H4 (cell line): Measurements from ENCODE around the gene NCK2. TPM values are rescaled to one million over a fixed set of nuclear protein-coding genes. Genes with fewer than 3 reads are reported as not detected.

Source experiments
- DNase-seq: peaks from one replicate; pipeline ENCODE4 v3.0.0-alpha.2; 2015; ENCODE audit warnings: low spot score
- total RNA-seq: library from RNA; depleted of rRNA; stranded (reverse); fragments of >200 nt; shearing (Covaris generic); gene quantifications from 2 replicates; pipeline ENCODE4 v1.2.3, GENCODE V29; 2014

Gene NCK2
- total RNA-seq, 1 experiment from 2014 or later, result 17.6 TPM

DNA sequence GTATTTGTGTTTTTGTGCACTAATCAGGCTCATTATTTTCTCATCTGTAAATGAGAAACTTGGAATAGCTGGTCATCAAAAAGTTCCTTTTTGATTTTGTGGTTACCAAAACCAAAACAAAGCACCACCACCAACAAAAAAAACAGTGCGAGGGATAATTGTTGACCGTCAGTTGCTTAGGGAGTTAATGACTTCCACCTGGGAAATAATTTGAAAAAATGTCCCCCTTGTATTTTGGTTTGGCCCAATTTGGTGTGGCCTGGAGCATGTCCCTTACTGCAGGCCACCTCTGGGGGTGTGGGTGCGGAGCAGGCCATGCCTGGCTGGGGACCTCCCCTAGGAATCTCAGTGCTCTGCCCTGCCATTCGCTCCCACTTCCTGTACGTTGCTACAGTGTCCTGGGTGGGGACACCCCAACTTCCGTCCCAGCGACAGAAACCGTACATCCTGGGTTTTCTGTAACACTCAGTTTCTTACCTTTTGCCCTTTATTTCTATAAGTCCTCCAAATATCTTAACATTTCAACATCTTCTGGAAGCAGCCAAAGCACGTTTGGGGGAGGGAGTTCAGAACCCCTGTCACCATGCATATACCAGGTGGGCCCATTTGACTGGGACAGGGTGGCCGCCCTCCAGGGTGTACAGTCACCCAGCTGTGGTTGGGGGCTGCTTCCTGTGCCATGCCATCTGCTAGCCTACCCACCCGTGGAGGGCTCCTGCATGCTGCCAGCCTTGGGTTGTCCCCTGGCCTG lies 31.3 kb downstream of the NCK2 start:
- no peak for DNase-seq

DNA sequence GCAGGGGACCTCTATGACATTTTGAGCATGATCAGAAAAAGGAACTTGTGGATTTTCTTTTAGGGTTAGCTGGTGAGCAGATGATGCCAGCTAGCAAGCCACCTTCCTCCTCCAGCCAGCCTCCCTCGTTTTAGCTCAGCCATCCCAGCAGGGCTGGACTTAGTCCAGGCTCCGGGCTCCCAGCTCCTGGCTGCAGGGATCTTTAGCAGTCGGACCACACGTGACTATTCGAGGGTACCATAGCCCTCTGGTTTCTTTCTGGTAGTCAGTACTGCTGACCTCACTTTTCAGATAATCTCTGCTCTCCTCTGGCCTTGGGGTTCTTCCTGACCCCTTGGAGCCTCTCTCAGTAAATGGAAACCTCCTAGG lies 31.8 kb downstream of the NCK2 start:
- no peak for DNase-seq

DNA sequence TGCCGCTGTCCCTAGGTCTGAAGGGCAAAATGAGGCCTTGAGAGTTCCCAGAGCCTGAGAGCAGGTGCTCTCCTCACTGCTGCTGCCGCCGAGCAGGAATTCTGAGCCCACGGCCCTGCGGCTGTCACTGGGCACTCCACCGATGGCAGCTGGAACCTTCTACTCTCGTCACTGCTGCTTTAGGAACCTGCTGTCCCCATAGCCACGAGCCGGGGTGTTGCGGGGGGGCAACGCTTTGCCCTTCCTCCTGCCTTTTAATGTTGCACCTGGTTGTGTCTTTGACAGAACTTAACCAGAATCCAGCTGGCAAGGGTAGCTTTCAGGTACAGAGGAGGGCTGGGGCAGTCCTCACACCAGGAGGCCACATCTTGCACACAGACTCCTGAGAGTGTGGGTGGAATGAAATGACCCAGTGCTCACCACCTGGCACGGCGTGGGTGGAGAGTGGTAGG lies 32.3 kb downstream of the NCK2 start:
- no peak for DNase-seq

- no peak for DNase-seq
These were observed 32.9 kb downstream of the NCK2 start for GRCh38 chr2:105777506-105778055.

DNA sequence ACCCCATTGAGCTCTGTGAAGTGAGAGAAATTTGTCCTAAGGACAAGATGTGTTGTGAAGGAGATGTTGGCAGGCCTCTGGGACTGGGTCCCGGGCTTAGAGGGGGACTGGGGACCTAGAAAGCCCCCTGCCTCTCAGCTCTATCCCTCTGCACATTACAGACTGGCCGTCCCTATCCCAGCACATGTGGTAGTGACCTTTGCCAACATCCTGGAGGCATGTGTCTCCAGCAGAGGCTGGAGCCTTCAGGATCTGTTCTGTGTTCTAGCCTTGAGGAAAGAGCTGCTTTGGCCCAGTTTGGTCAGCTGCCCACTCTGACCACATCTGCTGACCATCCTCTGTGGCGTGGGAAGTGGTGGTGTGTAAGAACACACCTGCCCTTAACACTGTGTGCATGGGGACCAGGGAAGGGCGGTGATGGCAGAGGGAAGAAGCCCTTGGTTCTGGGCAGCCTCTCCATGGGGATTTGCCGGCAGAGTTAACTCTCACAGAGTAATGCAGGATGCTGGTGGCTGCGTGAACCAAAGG lies 33.4 kb downstream of the NCK2 start:
- DNase-seq, result no peak

DNA sequence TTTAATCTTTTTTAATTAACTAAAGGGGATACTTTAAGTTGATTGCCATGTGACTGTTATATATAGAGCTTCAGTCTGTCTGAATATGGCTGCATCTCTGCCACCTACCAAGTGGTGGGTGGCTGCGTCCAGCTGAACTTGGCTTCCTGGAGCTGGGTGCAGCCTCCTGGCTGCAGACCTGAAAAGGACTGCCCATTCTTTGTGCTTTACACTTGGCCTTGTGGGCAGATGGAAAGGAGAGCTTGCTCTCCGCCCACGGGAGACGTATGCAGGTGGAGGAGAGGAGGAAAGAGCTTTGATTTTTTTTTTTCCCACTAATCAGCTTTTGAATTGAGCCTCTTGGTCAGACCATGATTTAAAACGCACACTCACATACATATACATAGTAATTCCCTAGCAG lies 34.7 kb downstream of the NCK2 start:
- no peak for DNase-seq

DNA sequence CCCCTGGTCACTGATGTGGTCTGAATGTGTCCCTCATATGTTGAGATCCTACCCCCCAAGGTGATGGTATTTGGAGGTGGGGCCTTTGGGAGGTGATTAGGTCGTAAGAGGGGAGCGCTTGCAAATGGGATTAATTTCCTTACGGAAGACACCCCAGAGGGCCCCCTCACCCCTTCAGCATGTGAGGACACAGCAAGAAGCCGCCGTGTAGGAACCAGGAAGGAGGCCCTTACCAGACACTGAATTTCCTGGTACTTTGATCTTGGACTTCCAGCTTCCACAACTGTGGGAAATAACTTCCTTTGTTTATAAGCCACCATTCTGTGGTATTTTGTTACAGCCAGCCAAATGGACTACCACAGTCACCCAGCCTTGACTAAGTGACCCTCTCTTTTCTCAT lies 35.9 kb downstream of the NCK2 start:
- peak; percentile 34 for DNase-seq

- DNase-seq, result no peak
These were observed 36.7 kb downstream of the NCK2 start for GRCh38 chr2:105781274-105781978.

DNA sequence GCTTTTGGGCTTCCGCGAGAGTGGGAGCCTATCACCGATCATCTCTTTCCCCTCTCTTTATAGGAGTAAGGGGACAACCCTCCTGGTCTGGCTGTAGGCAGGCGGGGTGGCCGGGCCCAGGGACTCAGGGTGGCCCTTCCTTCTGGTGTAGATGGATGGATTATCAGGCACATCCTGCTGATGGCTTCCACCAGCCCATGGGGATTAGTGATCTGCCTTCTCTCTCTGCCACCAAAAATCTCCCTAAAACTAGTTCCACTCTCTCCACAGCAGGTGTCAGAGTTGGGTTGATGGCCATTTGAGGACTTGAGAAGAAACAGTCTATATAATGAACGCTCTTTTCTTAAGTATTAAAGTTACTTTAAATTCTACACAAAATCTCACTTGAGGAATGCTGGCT lies 37.4 kb downstream of the NCK2 start:
- no peak for DNase-seq

DNA sequence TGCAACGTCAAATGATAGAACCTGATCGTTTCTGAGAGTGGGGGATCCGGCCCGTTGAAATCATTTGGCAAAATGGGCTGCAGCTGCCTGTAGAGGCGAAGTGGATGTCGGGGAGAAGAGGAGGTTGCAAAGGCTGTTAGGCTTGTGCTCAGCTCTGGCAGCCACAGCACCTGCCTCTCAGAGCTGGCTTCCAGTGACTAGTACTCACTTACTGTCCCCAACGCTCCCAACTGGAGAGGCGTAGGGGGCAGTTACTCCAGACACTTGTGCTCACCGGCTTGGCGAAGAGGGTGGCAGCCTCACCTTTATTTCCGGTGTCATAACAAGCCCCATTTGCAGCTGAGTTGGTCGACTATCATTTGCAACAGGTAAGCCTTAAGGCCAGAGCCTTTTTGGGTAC lies 37.9 kb downstream of the NCK2 start:
- DNase-seq, result no peak

DNA sequence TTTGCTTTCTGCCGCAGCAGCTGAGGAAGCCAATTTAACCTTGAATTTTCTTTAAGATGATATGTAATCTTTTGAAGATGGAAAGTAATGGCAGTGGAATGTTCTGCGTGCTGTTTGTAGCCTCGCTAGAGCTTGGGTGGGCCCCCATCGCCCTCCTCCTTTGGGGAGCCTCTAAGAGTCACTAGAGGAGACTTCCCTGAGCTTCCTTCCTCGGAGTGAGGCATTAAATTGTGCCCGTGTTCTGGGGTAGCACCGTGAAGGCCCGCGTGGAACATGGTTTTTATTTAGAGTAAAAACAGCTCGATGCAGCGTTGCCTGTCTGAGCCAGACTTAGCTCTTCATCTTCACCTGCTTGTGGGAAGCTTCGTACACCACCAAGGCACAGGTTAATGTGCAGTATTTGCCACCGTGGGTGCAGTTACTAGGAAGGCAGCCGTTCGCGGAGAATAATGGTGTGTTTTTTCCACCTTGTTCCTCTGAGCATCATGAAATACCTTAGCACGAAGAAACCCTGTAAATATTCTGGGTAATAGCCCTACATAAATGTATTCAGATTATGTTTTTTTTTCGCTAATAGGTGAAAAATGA lies 38.5 kb downstream of the NCK2 start:
- no peak for DNase-seq

GRCh38 chr2:105783972-105784371 lies 39.3 kb downstream of the NCK2 start:
- DNase-seq, result no peak

GRCh38 chr2:105784589-105784988 lies 39.9 kb downstream of the NCK2 start:
- no peak for DNase-seq

GRCh38 chr2:105785095-105785847 lies 40.6 kb downstream of the NCK2 start:
- DNase-seq, result no peak

- DNase-seq, result no peak
These were observed 41.8 kb downstream of the NCK2 start for GRCh38 chr2:105786231-105787230.

DNA sequence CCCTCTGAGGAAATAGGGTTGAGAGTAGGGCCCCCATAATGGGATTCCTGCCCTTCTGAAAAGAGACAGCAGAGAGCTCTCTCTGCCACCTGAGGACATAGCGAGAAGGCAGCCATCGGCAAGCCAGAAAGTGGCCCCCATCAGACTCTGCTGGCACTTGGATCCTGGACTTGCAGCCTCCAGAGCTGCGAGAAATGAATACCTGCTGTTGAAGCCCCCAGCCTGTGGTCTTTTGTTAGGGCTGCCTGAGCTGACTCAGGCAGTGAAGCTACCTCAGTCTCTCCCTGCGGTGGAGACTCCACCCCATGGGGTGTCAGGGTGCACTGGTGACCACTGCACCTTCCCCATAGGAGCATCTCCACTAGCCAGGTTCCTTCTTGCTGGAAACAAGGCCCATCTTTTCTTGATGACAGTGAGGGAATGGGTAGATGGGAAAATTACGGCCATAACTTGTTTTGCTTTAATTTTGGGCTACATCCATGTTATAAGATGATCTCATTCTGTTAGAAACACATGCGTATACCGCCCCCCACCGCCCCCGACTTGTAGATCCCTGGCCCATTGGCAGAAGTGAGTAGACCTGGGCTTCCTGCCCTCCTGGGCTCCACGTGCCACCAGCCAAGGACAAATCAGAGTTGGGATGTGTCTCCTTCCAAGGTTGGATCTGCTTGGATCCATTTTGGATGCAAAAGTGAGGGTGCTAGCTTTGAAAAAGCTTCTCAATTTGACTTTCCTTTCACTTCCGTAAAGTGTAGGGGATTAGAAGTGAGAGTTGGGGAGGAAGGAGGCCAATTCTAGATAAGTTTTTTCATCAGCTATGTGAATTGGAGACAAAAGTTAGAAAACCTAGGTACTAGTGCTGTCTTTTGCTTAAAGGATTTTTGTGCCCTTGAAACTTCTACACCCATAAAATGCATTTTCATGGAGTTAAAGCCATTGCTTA lies 42.9 kb downstream of the NCK2 start:
- DNase-seq, result no peak

DNA sequence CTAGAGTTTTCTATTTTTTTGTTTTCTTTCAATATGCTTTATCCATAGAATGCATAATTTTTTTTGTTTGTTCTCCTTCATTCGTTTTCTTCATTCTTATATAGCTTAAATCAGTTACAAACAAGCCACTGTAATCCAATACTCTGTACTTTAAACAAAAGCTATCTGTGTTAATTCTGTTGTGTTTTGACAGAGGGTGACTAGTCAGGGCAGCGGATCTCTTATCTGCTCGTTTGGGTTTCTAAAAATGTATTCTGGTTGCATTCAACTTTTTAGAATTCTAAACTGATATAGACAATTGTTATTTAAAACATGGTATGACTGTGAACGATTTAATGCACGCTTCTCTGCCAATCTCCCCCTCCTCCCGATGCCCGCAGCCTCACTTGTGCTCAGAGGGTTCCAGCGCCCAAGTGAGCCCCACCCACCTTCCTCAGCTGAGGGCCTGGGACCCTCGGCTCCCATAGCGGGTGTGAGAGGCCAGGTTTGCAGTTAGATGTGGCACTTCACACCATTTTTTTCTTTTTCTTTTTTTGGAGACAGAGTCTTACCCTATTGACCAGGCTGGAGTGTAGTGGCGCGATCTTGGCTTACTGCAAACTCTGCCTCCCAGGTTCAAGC lies 44.1 kb downstream of the NCK2 start:
- DNase-seq, result no peak

- peak; percentile 75 for DNase-seq
These were observed 45.2 kb downstream of the NCK2 start for GRCh38 chr2:105789745-105790460.
